HG03095 (cell line): ENCODE measurements around the gene AIG1.
A peak's percentile ranks its signal among the peaks of the same experiment; 100 is the strongest.

ENCODE experiments used
- ATAC-seq: cut with Tn5 transposase; IDR thresholded peaks from one replicate; pipeline ENCODE4 v1.9.1; 2021; ENCODE audit warnings: moderate library complexity; ENCODE audit not compliant: unreplicated experiment

The AIG1 gene

GRCh38 chr6:143261899-143262436, 201.3 kb downstream of the AIG1 start:
- no peak for ATAC-seq

DNA sequence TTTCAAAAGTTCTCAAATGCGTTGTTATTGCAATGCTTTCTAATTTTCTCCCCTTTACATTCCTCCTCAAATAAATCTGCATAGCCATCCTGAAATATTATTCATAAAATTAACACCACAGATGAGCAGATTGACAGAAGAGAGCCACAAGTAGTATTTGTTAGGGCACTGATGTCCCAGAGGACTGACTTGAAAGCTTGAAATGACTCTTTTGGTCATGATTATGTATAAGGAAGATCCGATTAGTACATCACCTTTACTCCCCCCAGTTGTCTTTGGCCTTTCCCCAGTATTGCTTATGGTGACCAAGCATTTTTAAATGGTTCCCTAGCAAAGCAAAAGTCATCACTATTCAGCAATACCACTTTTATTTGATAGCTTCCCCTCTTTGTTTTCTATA, 202.2 kb downstream of the AIG1 start:
- no peak for ATAC-seq

DNA sequence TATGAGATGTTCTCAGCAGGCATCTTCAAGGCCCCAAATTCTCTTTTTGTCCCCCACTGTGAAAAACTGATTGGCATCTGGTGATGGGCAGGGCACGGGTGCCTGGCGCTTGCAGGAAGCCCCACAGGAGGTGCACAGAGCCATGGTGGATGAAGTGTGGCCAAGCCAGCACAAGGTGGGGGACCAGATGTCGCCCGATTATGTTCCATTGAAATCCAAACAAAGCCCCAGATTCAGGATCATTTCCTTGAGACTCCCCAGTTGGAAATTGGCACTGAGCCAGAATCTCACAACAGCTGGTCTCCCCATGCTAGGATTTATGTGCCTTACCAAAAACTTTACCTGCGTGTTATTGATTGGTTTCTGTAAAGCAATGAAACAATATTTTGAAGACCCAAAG, 203.7 kb downstream of the AIG1 start:
- no peak for ATAC-seq

GRCh38 chr6:143264986-143265764, 204.5 kb downstream of the AIG1 start:
- no peak for ATAC-seq

DNA sequence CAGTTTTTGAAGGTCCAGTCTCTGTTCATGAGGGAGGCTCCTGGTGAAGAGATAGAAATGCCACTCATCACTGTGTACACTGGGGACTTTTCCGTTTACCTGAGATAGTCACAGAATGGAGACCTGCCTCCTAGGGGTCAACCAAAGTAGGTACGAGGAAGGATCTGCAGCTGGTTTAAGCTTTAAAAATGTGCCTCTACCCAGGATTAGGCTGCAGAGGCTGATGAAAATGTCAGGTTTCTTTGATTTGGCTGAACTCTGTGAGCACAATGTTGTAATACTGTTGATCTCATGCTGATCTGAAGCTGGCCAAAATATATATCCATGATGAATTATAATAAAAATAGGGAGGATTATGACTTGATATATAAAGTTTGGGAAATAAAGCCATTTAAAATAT, 207.1 kb downstream of the AIG1 start:
- no peak for ATAC-seq

GRCh38 chr6:143268439-143268838, 207.8 kb downstream of the AIG1 start:
- ATAC-seq: no peak

GRCh38 chr6:143270026-143270425, 209.3 kb downstream of the AIG1 start:
- ATAC-seq: no peak

DNA sequence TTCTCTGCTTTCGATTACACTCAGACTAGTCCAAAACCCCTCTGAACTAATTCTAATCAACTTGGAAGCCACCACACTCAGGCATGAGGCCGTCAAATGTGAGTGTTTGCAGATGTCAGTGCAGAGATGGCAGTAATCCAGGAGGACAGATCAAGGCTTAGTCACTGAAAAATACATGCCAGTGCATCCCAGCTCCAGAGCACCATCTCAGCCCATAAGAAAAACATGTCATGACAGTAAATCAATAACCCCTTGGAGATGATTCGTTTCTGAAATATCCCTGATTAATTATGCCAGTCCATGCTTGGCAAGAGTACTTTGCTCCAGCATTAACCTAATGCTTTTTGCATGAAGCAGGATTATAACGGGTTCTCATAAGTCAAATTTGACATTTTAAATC, 210.3 kb downstream of the AIG1 start:
- ATAC-seq: no peak

GRCh38 chr6:143276436-143276835, 215.7 kb downstream of the AIG1 start:
- peak; percentile 98 for ATAC-seq

DNA sequence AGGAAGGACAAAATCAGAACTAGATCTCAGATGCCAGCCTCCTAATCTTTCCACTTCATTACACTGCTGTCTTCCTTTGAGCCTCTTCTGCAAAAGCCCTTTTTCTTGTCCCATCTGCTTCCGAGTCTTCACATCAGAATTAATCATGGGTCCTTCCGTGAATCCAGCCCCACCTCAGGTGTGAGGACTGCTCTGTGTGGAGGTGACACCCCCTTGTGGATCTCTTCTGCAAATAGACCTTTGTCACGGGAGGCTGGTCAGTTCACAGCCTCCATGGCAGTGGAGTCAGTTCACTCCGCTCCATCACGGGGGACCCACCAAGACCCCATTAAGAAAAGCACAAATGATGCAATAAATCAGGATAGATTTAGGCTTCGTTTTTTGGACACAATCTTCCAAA, 218.7 kb downstream of the AIG1 start:
- ATAC-seq: no peak

DNA sequence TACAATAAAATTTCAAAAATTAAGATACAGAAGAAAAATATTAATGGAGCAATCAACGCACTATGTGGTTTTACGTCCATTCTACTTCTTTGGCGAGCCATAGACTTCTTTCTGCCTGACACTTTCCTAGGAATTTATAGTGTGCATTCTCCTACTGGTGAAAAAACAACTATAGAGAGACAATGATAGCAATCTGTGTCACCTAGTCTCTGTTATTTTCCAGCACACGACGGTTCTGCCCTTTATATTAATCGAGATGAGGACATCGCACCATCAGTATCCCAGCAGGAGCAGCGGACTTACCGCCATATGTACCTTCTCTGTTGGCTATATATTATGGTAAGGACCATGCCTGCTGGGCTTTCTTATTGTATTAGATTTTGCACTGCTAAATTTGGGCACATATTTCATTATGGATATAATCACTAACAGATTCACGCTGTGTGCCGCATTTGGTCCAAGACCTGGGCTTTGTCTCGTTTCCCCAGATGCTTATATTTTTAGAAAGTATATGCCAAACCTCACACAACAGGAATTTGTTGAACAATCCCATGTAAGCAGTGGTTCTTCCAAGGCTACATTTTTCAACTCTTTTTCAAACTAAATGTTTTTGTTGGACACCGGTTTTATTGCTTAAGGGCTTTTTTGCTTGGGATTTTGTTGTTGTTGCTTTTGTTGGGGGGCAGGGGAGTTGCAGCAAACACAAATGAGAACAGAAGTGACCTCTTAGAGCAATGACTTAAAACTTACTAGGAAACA, 223.4 kb downstream of the AIG1 start:
- no peak for ATAC-seq

GRCh38 chr6:143286251-143286795, 225.6 kb downstream of the AIG1 start:
- ATAC-seq: no peak

GRCh38 chr6:143288923-143289322, 228.2 kb downstream of the AIG1 start:
- ATAC-seq: no peak

DNA sequence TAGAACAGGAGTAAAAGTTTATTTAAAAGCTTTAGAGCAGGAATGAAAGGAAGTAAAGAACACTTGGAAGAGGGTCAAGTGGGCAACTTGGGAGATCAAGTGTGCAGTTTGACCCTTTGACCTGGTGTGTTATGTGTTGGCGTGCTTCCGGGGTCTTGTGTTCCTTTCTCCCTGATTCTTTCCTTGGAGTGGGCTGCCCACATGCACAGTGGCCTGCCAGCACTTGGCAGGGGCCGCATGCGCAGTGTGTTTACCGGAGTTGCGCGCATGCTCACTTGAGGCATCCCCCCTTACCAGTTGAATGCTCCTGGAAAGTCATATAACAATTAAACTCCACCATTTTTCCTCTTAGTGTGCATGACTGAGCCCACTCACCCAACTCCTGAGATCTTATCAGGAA, 229.5 kb downstream of the AIG1 start:
- ATAC-seq: no peak

GRCh38 chr6:143293523-143293922, 232.8 kb downstream of the AIG1 start:
- ATAC-seq: no peak

GRCh38 chr6:143294265-143294860, 233.7 kb downstream of the AIG1 start:
- ATAC-seq: no peak

DNA sequence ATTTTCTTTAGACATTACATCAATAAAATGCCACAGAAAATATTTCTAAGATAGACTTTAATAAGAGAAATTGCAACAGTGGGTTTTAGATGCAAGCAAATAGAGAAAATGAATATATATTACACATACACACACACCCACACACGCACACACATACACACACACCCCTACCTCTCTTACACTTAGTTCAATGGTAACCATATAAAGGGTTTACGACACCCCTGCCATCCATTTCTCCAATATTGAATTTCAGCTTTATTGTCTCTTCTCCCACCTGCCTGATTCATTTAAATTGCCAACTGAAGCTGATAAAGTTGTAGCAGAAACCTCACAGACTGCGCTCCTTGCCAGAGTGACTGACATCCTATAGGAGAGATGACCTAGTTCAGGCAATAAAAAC, 235.2 kb downstream of the AIG1 start:
- no peak for ATAC-seq

GRCh38 chr6:143298071-143298470, 237.4 kb downstream of the AIG1 start:
- ATAC-seq: no peak

GRCh38 chr6:143299253-143300166, 238.8 kb downstream of the AIG1 start:
- ATAC-seq: peak; percentile 85

DNA sequence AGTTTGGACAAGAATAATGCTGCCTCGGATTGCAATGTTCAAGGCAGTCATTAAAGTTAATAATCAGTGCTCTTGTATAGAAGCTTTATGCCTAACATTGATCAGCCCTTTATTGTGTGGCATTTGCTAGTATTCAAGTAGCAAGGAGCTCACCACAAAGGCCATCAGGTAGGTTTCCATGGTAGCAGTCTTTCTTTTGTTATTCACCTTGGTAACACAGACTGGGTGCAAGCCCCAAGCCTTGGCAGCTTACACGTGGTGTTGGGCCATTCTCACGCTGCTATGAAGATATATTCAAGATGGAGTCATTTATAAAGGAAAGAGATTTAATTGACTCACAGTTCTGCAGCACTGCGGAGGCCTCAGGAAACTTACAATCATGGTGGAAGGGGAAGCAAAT, 240.5 kb downstream of the AIG1 start:
- no peak for ATAC-seq
